ENCODE results near the gene NPHP1. TPM values are rescaled to one million over a fixed set of nuclear protein-coding genes. Genes with fewer than 3 reads are reported as not detected.
"Not testable (repeated sequence)": the region's sequence is repeated elsewhere in the genome, so short reads cannot be mapped to it uniquely, and the experiment has no call there.

The NPHP1 gene
- total RNA-seq (1 to 10 TPM; 3.9 to 8.3 TPM), polyA plus RNA-seq (10 to 100 TPM in 1 of 2 donors, 1 to 10 TPM in 1; 2.6 to 10.4 TPM)
- long read RNA-seq, donor 1, partial matches to known transcripts: 2 of 6 reads
- long read RNA-seq, donor 1, other reads (novel, unspliced or antisense): 2 of 6 reads
- long read RNA-seq, donor 2, partial matches to known transcripts: 1 of 3 reads
- long read RNA-seq, donor 2, other reads (novel, unspliced or antisense): 1 of 3 reads

- WGBS, 2 donors: 1 to 2% methylated on average over 43 of the region's 43 CpGs
- no peaks in the 10 kb centered on the region for H3K4me1 ChIP-seq (ENCODE audit: control insufficient read depth in 1 of 2, insufficient read depth in 2 of 2, low read length in 2 of 2)
These were observed at the start of gene NPHP1 for GRCh38 chr2:110204408-110205385. TSS of gene NPHP1 (minus strand) at chr2:110205013. CDS start at chr2:110204968, 45 bp downstream.

DNA sequence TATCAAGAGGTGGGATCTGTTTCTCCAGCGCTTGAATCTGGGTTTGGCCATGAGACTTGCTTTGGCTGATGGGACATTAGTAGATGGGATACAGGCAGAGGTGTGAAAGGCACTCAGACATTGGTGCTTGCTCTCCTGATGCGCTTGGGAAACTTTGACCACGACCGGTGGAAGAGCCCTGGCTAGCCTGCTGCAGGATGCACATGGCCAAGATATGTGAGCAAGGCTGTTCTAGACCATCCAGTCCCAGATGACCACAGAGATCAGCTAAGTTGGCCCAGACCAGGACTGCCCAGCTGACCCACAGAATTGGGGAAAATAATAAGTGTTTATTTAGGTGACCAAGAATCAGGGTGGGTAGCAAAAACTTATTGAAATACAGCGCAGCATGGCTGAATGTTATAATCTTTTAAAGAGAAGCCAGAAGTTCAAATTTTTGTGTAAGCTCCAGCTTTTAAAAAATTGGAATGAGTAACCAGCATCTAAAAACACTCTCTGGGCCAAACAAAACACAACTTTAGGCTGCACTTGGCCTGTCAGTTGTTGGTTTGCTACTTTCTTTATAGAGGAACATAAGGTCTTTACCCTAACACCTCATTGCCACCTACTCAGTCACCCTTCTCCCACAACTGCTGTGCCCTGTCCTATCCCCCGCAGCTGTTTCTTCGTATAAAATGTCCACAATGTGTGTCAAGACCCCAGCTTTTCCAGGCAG is 43.4 kb upstream of the NPHP1 start:
- intact Hi-C loops (cut with DNase I); H3K9me3 ChIP-seq (ENCODE audit: control insufficient read depth, low read length); H3K4me3 ChIP-seq (ENCODE audit: low read length in 2 of 2); H3K4me1 ChIP-seq (ENCODE audit: control insufficient read depth in 1 of 2, insufficient read depth in 2 of 2, low read length in 2 of 2); H3K27ac ChIP-seq (ENCODE audit: low read depth in 1 of 2, low read length in 2 of 2); H3K36me3 ChIP-seq (ENCODE audit: control insufficient read depth in 1 of 2, insufficient read depth in 2 of 2, low read length in 1 of 2); H3K27me3 ChIP-seq (ENCODE audit: control insufficient read depth in 1 of 2, insufficient read depth in 2 of 2, low read length in 1 of 2): not testable (repeated sequence)
- WGBS, 2 donors: 5 to 8% methylated on average over 6 of the region's 7 CpGs
- ATAC-seq (ENCODE audit: low FRiP score) (peak; percentile 65), DNase-seq (peak; percentile 51 to 59)

More at GRCh38 chr2:110204408-110205385, at the start of gene NPHP1:
- Histone ChIP-seq H3K27ac (ENCODE audit: low read depth in 1 of 2, low read length in 2 of 2) (no peak within 1 kb of the TSS), H3K27me3 (ENCODE audit: control insufficient read depth in 1 of 2, insufficient read depth in 2 of 2, low read length in 1 of 2) (no peaks in the 10 kb centered on the region), H3K9me3 (ENCODE audit: control insufficient read depth, low read length) (no peaks in the 10 kb centered on the region), H3K4me3 (ENCODE audit: low read length in 2 of 2) (peak within 1 kb of the TSS; percentile 49 to 50), H3K36me3 (ENCODE audit: control insufficient read depth in 1 of 2, insufficient read depth in 2 of 2, low read length in 1 of 2) (no peaks in the 10 kb centered on the region)
- peak; percentile 88 to 95 for DNase-seq
- ATAC-seq (ENCODE audit: low FRiP score): peak; percentile 96
- intact Hi-C loops (cut with DNase I): no loop called here

- H3K9me3 ChIP-seq (ENCODE audit: control insufficient read depth, low read length); H3K4me1 ChIP-seq (ENCODE audit: control insufficient read depth in 1 of 2, insufficient read depth in 2 of 2, low read length in 2 of 2); H3K27ac ChIP-seq (ENCODE audit: low read depth in 1 of 2, low read length in 2 of 2); H3K36me3 ChIP-seq (ENCODE audit: control insufficient read depth in 1 of 2, insufficient read depth in 2 of 2, low read length in 1 of 2); DNase-seq; intact Hi-C loops (cut with DNase I); H3K4me3 ChIP-seq (ENCODE audit: low read length in 2 of 2); H3K27me3 ChIP-seq (ENCODE audit: control insufficient read depth in 1 of 2, insufficient read depth in 2 of 2, low read length in 1 of 2): not testable (repeated sequence)
- WGBS, 2 donors: no CpG with 5 or more reads among the region's 89 CpGs
- peak; percentile 67 for ATAC-seq (ENCODE audit: low FRiP score)
These were observed 40.9 kb upstream of the NPHP1 start for GRCh38 chr2:110245488-110246435.

DNA sequence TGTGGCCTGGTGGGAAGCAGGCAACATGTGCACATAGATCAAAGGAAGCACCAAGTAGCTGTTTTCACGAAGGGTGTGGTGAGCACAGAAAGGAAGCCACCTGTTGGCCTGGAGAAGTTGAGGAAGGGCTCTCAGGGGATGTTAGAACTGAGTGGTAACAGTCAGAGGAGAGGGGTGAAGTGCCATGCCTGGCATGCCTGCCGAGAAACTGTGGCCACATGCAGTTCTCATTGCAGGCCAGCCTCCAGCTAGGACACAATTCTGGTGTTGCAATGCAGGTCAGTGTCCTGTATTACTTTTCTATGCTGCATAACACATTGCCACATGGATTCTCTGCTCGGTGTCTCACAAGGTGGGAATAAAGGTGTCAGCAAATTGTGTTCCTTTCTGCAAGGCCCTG is 38.5 kb upstream of the NPHP1 start:
- WGBS, 2 donors: 94 to 100% methylated on average over 1 of the region's 3 CpGs
- H3K9me3 ChIP-seq (ENCODE audit: control insufficient read depth, low read length); H3K36me3 ChIP-seq (ENCODE audit: control insufficient read depth in 1 of 2, insufficient read depth in 2 of 2, low read length in 1 of 2); ATAC-seq (ENCODE audit: low FRiP score); H3K4me1 ChIP-seq (ENCODE audit: control insufficient read depth in 1 of 2, insufficient read depth in 2 of 2, low read length in 2 of 2); H3K27ac ChIP-seq (ENCODE audit: low read depth in 1 of 2, low read length in 2 of 2); intact Hi-C loops (cut with DNase I); H3K4me3 ChIP-seq (ENCODE audit: low read length in 2 of 2); DNase-seq; H3K27me3 ChIP-seq (ENCODE audit: control insufficient read depth in 1 of 2, insufficient read depth in 2 of 2, low read length in 1 of 2): not testable (repeated sequence)

DNA sequence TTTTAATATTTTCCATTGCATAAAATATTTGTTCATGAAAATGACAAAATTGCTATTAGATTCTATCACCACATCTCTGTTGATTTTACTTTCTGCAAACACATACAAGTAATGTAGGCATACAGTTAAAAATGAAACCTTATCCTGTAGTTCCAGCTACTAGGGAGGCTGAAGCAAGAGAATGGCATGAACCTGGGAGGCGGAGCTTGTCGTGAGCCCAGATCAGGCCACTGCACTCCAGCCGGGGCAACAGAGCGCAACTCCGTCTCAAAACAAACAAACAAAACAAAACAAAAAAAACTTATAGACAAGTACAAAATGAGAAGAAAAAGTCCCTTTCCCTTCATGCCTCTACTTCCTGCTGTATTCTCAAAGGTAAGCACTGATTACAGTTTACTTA is 29.7 kb upstream of the NPHP1 start:
- H3K27me3 ChIP-seq (ENCODE audit: control insufficient read depth in 1 of 2, insufficient read depth in 2 of 2, low read length in 1 of 2); H3K36me3 ChIP-seq (ENCODE audit: control insufficient read depth in 1 of 2, insufficient read depth in 2 of 2, low read length in 1 of 2); ATAC-seq (ENCODE audit: low FRiP score); DNase-seq; intact Hi-C loops (cut with DNase I); H3K4me1 ChIP-seq (ENCODE audit: control insufficient read depth in 1 of 2, insufficient read depth in 2 of 2, low read length in 2 of 2); H3K4me3 ChIP-seq (ENCODE audit: low read length in 2 of 2); H3K9me3 ChIP-seq (ENCODE audit: control insufficient read depth, low read length); H3K27ac ChIP-seq (ENCODE audit: low read depth in 1 of 2, low read length in 2 of 2): not testable (repeated sequence)
- 37 to 51% methylated on average over 4 to 5 of the region's 5 CpGs for WGBS, 2 donors

GRCh38 chr2:110229886-110230285 is 25.1 kb upstream of the NPHP1 start:
- H3K4me3 ChIP-seq (ENCODE audit: low read length in 2 of 2); ATAC-seq (ENCODE audit: low FRiP score); H3K27ac ChIP-seq (ENCODE audit: low read depth in 1 of 2, low read length in 2 of 2); H3K36me3 ChIP-seq (ENCODE audit: control insufficient read depth in 1 of 2, insufficient read depth in 2 of 2, low read length in 1 of 2); intact Hi-C loops (cut with DNase I); DNase-seq; H3K27me3 ChIP-seq (ENCODE audit: control insufficient read depth in 1 of 2, insufficient read depth in 2 of 2, low read length in 1 of 2); H3K4me1 ChIP-seq (ENCODE audit: control insufficient read depth in 1 of 2, insufficient read depth in 2 of 2, low read length in 2 of 2); H3K9me3 ChIP-seq (ENCODE audit: control insufficient read depth, low read length): not testable (repeated sequence)
- WGBS, 2 donors: no CpG with 5 or more reads among the region's 1 CpG

DNA sequence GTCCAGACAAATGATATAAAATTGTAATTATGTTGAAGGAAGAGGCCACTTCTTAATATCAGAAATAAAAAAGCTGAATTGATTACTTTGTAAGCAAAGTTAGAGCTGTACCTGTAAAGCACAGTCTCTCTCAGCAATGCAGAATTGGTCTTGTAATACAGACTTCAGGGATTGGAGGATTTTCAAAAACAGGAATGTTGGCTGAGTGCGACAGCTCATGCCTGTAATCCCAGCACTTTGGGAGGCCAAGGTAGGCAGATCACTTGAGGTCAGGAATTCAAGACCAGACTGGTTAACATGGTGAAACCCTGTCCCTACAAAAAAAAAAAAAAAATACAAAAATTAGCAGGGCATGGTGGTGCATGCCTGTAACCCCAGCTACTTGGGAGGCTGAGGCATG is 17.8 kb upstream of the NPHP1 start:
- H3K27ac ChIP-seq (ENCODE audit: low read depth in 1 of 2, low read length in 2 of 2); H3K4me1 ChIP-seq (ENCODE audit: control insufficient read depth in 1 of 2, insufficient read depth in 2 of 2, low read length in 2 of 2); intact Hi-C loops (cut with DNase I); H3K4me3 ChIP-seq (ENCODE audit: low read length in 2 of 2); H3K9me3 ChIP-seq (ENCODE audit: control insufficient read depth, low read length); ATAC-seq (ENCODE audit: low FRiP score); DNase-seq; H3K36me3 ChIP-seq (ENCODE audit: control insufficient read depth in 1 of 2, insufficient read depth in 2 of 2, low read length in 1 of 2); H3K27me3 ChIP-seq (ENCODE audit: control insufficient read depth in 1 of 2, insufficient read depth in 2 of 2, low read length in 1 of 2): not testable (repeated sequence)
- 89 to 96% methylated on average over 1 of the region's 1 CpG for WGBS, 2 donors

- Histone ChIP-seq H3K4me1 (ENCODE audit: control insufficient read depth in 1 of 2, insufficient read depth in 2 of 2, low read length in 2 of 2) (no peaks in the 10 kb centered on the region), H3K4me3 (ENCODE audit: low read length in 2 of 2) (no peak overlapping the region), H3K27me3 (ENCODE audit: control insufficient read depth in 1 of 2, insufficient read depth in 2 of 2, low read length in 1 of 2) (no peaks in the 10 kb centered on the region), H3K9me3 (ENCODE audit: control insufficient read depth, low read length) (no peaks in the 10 kb centered on the region), H3K36me3 (ENCODE audit: control insufficient read depth in 1 of 2, insufficient read depth in 2 of 2, low read length in 1 of 2) (no peaks in the 10 kb centered on the region), H3K27ac (ENCODE audit: low read depth in 1 of 2, low read length in 2 of 2) (no peak overlapping the region)
- WGBS, 2 donors: 43 to 49% methylated on average over 4 of the region's 4 CpGs
- DNase-seq (no peak), ATAC-seq (ENCODE audit: low FRiP score) (no peak)
- intact Hi-C loops (cut with DNase I): no loop called here
These were observed 17.1 kb upstream of the NPHP1 start for GRCh38 chr2:110221938-110222337.
